DMS 273 (cell line): Measurements from ENCODE around the gene NXPE3.
A peak's percentile ranks its signal among the peaks of the same experiment; 100 is the strongest.

Experiments used
- DNase-seq: peaks from one replicate; lab custom pipeline; 2025; ENCODE audit not compliant: unreplicated experiment; lab: John Stamatoyannopoulos, UW

The NXPE3 gene

DNA sequence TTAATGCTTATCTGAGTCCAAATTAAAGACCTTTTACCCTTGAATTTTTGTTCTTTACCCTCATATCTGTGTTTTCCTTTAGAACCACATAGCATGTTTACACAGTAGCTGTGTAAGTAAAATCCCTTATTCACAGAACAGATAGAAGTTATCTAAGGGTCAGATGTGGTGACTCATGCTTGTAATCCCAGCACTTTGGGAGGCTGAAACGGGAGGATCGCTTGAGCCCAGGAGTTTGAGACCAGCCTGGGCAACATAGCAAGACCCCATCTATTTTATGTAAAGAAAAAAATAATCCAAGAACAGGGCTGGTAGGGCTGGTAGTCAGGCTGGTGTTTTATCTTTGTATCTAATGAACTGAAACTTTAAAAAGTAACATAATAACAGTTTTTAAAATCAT, 23.2 kb downstream of the NXPE3 start:
- no peak for DNase-seq

DNA sequence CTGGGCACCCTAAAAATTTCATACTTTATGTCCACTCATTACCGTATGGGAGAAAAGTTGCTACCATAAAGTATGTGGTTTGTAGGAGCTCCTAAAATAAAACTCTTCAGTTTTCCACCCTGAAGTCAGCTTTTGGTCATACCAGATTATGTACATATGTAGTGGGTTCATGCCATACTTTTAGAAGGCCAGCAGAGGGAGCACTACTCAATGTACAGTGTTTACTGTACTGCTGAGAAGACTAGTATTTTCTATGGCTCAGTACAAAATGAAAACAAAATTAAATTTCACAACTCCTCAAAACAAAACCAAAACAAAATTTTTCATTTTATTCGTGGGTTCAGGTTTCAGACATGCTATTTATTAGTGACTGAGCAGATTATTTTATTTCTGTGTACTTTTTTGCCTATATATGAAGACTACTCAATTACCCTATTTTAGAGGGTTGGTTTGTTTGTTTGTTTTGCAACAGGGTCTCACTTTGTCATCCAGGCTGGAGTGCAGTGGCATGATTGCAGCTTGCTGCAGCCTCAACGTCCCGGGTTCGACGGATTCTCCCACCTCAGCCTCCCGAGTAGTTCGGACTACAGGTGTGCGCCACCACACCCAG, 24.3 kb downstream of the NXPE3 start:
- peak; percentile 90 for DNase-seq

DNA sequence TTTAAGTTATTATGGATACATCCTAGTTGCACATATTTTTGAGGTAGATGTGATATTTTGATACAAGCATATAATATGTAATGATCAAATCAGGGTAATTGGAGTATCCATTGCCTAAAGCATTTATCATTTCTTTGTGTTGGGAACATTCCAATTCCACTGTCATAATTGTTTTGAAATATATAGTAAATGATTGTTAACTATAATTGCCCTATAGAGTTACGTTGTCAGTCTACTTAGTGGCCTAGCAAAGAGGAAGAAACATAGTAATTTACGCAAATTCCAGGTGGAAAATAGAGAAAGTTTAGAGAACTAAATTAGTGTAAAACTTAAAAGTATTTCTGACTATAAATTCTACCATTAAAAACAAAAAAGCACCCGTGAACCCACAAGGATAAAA, 24.9 kb downstream of the NXPE3 start:
- DNase-seq: no peak

DNA sequence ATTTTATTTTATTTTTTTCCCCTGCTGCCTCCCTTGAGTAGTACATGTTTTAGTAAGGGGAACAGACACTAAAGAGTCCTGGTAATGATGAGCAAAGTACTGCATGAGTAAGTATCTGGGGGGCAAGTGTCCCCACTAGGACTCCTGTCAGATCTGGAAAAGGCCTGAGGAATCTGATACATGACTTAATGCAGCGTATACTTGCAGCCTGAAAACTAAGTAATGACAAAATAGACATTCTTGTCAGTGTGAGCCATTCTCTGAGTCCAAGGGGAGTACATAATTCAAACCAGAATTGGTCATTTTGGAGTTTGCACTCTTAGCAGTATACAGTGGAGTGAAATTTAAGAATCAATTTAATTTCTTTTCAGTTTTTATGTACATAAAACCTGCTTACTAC, 27.5 kb downstream of the NXPE3 start:
- DNase-seq: no peak

DNA sequence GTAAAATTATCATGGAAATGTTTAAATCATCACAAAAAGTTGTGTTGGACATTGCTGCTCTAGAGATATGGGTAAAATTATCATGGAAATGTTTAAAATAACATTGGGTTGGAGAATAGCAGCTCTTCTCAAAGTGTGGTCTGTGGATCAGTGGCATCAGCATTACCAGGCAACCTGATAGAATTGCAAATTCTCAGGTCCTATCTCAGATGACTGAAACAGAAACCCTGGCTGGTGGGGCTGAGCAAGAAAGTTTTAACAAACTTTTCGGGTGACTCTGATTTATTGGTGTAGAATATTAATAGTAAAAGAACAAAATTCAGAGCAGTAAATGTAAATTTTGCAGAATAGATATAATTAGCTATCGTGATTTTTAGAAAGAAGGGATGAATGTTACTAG, 28.9 kb downstream of the NXPE3 start:
- DNase-seq: no peak

DNA sequence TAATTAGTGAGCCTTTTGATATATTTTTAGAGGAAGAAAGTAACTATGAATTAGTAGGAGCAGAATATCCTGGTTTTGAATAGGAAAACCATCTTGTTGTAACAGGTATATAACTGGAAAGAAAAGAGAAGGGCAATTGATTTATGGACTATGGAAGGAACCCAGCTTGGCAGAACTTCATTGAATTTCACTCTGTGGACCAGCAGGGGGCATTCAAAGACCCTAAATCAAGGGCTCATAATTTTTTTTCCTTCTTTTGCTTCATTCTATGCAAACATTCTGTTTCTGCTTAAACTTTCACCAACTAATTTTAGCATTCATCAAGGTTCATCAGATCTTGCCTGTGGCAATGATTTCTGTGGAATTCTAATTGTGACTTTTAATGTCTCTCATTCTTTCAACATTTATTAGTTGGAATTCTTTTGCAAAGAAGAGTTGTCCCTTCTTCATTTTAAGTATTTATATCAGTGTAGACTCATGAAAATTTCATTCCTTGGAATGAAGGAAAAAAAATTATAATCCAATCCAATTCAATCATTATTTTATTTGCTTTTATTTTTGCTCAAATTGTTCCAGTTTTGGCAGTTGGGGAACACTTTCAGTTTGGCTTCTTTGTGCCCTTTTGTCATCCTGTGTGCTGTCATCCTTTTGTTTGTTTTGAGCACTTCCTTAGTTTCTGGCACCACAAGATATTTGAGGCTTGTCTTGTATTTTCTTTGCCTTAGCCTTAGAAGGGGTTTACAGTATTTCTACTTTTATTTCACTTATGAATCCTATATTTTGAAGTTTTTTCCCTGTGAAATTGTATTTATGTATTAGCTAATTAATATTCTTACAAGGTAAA, 30.4 kb downstream of the NXPE3 start:
- DNase-seq: peak; percentile 69

DNA sequence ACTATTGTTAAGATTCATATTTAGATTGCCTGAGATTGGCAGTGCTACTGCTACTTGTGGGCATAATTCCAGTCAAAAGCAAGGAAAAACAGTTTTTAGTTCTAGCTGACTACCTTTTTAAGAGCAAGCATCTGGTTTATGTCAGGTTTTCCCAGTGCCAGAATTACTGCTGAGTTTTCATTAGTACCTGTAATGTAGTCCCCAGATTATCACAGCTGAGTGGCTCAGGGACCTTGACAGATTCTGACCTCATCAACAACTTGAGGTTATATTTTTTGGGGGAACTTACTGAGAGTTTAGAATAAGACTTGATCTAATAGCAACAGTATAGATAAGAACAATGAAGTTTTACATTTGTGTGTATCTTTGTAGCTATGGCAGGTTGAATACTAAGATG, 31.0 kb downstream of the NXPE3 start:
- DNase-seq: no peak

DNA sequence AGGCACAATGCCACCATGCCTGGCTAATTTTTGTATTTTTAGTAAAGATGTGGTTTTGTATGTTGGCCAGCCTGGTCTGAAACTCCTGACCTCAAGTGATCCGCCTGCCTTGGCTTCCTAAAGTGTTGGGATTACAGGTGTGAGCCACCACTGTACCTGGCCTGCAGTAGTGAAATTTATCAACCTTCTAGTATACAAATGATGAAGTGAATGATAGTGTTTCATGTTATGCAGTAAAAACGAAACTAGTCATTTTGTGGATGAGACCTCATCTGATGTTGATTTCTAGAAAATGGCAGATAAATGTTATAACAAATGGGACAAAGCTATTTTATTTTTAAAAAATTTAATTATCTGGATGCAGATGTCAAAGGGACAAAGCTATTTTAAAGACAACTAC, 32.9 kb downstream of the NXPE3 start:
- DNase-seq: no peak

DNA sequence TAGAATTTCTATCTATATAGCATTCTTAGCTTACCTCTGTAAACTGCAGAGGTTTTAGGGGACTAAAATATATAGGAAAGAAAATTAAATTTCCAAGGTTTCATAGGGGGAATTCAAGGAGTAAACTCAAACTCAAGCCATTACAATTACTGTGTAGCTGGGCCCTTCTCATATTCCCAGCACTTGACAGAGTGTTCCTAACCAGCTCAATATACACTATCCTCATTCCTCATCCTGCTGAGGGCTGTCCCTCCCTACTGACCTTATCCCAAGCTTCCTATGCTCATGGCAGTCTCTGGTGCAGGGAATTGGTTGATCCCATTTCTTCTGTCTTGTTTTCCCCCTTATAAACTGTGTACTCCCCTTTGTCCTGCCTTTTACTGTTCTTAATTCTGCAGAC, 33.9 kb downstream of the NXPE3 start:
- no peak for DNase-seq

DNA sequence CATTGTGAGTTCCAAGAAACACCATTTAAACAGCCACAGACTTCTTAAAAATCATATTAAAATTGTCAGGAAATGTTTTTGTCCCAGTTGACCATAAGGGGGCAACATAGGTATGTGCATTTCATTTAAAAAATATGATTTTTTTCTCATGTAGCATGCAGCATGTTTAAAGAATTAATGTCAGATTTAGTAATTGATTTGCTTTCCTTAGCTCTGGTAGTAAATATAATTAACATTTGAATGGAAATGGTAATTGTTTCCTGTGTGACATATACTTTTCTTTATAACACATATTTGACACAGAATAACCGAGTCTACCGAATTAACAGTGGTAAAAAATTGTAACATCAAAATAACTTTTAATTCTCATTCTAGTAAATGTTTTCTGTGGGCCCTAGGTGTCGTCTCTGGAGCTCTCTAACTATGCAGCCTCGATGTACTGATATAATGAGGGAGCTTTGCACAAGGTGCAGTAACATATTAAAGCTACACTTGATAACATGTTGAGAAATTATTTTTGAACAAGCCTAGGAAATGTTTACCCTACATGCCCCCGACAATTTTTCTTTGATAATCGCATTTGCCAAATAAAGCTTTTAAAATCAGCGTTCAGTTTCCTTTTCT, 34.9 kb downstream of the NXPE3 start:
- peak; percentile 53 for DNase-seq

DNA sequence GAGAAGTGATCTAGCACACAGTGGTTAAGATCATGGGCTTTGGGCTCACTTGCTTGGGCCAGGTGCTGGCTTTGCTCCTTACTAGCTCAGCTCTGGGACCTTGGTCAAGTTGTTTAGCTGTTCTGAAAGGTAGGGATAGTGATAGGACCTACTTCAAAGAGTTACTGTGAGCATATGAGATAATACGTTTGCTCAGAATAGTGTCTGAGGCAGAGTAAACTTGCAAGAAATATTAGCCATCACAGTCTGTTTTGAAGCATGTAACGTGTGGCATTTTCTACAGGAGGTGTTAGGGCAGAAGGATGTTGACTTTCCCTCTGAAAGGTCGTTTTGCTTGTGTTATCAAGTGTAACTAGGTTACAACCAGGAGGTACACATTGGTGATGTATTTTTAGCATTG, 35.8 kb downstream of the NXPE3 start:
- no peak for DNase-seq

DNA sequence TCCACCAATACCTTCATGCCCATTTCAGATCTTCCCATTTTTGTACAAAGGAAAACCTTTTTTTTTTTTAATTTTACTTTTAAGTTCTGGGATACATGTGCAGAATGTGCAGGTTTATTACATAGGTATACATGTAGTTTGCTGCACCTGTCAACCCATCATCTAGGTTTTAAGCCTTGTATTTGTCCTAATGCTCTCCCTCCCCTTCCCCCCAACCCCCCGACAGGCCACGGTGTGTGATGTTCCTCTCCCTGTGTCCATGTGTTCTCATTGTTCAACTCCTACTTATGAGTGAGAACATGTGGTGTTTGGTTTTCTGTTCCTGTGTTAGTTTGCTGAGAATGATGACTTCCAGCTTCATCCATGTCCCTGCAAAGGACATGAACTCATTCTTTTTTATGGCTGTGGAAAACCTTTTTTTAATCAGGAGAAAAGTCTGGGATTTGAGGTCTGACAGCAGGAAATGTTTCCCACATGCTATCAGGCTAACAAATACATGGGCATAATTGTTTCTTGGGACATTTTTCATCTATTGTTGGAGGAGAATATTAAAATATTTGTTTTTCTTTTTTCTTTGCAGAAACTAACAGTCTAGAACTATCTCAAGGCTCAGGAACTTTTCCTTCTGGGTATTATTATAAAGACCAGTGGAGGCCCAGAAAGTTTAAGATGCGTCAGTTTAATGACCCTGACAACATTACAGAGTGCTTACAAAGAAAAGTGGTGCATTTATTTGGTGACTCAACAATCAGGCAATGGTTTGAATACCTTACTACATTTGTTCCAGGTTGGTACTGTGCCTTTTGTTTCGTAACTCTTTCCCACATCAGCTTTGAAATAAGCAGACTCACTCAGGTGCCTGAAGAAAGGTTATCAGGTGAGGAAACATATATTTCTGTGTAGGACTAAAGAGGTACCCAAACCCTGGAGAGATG, 37.5 kb downstream of the NXPE3 start:
- DNase-seq: no peak

DNA sequence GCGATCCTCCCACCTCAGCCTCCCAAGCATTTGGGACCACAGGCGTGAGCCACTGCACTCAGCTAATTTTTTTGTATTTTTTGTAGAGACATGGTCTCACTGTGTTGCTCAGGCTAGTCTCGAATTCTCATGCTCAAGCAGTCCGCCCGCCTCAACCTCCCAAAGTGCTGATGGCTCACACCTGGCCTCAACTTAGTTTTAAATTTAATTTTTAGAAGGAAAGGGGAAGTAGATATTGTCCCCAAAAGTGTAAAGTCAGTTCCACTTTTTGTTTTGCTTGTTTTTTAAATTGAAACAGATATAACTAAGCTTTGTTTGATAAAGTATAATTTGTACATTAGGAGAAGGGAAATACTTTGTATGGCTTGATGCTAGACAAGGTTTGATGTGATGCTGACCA, 39.0 kb downstream of the NXPE3 start:
- DNase-seq: no peak

DNA sequence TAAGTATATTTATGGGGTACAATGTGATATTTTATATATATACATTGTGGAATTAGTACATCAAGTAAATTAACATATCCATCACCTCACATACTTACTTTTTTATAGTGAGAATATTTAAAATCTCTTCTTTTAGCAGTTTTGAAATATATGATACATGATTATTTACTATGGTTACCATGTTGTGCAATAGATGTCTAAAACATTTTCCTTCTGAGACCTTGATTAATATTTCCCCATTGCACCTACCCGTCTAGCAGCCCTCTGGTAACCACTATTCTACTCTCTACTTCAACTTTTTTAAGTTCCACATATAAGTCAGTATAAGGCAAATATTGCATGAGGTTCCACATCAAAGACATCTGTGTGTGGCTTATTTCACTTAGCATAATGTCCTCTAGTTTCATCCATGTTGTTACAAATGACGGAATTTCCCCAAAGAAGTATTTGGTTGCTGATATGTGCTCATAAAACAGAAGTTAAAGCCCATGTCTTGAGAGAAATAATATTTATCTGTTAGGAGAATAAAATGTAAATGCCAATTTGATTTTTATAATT, 40.7 kb downstream of the NXPE3 start:
- DNase-seq: no peak

DNA sequence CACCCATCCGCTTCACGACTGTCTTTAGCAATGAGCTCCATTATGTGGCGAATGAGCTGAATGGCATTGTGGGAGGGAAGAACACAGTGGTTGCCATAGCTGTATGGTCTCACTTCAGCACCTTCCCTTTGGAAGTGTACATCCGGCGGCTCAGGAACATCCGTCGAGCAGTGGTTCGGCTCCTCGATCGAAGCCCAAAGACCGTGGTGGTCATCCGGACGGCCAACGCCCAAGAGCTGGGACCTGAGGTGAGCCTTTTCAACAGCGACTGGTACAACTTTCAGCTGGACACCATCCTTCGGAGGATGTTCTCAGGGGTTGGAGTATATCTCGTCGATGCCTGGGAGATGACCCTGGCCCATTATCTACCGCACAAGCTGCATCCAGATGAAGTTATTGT, 42.5 kb downstream of the NXPE3 start:
- DNase-seq: no peak

DNA sequence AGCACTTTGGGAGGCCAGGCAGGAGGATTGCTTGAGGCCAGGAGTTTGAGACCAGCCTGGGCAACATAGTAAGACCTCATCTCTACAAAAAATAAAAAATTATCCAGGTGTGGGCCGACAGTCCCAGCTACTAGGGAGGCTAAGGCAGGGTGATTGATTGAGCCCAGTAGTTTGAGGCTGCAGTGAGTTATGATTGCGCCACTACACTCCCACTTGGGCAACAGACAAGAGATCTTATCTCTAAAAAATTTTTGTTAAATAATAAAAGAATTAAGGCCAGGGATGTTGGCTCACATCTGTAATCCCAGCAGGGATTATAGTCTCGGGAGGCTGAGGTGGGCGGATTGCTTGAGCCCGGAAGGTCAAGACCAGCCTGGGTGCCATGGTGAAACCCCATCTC, 44.5 kb downstream of the NXPE3 start:
- DNase-seq: no peak

DNA sequence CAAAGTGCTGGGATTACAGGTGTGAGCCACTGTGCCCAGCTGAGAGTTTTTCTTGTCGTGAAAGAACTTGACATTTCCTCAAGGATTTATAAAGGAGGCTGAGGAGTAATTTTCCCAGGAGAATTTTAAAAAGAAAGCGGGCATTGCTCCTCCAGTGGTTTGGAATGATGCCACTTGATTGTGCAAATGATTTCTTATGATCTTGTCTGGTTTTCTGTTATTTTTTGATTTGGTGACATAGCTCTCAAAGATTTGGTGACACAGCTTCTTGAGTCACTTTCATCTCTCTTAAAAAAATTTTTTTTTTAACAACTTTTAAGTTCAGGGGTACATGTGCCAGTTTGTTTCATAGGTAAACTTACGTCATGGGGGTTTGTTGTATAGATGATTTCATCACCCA, 45.7 kb downstream of the NXPE3 start:
- no peak for DNase-seq

DNA sequence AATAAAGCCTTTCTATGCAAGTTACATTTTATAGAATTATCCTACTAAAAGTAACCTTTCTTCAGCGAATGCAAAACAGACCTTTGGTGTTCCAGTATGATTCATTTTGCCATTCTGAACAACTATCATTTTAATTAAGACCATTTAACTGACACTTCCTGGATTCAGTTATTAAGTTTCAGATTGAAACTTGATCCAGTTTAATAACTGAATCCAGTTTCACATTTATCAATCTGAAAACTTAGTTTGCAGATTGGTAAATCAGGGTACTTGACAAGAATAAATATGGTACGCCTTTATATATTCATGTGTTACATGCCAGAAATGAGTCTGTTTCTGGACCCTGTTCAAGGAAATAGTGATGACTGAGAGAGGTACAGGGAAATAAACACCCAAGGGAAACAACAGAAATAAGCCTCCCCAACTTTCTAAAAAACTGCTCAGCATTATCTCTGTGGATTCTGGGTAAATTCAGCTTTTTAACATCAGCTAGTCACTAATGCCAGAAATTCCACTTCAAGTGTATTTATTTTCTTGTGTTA, 47.0 kb downstream of the NXPE3 start:
- no peak for DNase-seq

DNA sequence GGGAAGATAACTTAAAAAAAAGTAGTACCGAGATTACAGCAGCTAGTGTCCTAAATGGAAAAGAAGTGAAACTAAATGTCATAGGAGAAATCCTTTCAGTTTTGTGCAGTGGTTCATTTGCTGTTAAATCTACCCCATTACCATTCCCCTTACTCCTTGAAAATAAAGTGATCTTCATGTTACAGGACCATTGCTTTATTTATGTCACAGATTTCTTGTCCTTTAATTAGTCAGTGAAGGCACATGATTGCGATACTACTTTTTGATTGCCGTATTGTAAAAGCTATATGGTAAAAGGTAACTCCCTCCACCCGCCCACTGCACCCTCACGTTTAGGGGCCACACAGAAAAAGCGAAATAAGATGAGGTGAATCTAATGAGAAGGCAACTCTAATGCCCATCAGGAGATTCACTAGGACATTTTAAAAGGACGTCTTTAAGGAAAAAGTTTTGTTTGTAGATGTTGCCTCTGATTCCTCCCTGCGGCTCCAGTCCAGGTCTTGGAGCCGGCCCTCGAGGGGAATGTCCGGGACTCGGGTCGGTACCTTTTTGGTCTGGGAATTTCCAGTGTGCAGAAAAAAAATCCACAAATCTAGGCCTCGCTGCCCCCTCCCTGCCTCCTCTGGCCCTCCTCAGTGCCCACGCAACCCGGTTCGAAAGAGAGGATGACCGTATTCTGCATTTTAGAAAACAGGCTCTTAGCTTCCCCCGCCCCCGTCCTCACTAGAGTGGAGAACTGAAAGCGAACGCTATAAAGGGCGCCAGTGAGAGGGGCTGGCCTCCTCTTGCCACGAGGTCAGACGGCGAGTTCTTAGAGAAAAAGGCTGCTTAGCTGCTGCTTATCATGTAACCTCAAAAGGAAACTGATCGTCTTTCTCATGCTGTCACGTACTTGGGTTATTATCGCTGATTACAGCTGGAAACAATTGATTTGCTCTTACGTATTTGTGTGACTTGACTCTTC, 48.5 kb downstream of the NXPE3 start:
- DNase-seq: no peak

DNA sequence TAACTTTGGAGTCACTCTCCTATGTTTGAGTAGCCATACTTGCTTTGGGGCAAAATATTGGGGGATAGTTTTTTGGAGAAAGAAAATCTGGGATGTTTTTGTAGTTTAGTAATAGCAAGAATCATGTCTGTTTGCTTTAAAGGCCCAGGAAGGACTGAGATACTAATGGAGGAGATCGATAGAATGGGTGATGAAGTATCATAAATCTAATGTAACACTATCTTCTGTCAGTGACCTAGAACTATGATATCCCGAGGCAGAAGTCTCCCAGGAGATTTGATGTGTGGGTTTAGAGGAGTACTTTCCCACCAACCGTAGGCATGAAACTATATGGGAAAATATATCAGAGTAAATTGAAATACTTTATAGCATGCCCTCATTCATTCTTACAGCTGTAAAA, 49.3 kb downstream of the NXPE3 start:
- DNase-seq: no peak
